C4-2B (cell line): ENCODE data around the gene CIDEB.

ENCODE experiments used
- ZFX ChIP-seq: fragments of 450-650 bp; IDR thresholded peaks from 2 replicates; pipeline ENCODE4 v1.6.1; 2017
- TF ChIP-seq, protein P1 (sequence below): fragments of 450-650 bp; conservative IDR thresholded peaks from 2 replicates; pipeline ENCODE4 v1.5.1; 2017; ENCODE audit warnings: mild to moderate bottlenecking

DNA sequence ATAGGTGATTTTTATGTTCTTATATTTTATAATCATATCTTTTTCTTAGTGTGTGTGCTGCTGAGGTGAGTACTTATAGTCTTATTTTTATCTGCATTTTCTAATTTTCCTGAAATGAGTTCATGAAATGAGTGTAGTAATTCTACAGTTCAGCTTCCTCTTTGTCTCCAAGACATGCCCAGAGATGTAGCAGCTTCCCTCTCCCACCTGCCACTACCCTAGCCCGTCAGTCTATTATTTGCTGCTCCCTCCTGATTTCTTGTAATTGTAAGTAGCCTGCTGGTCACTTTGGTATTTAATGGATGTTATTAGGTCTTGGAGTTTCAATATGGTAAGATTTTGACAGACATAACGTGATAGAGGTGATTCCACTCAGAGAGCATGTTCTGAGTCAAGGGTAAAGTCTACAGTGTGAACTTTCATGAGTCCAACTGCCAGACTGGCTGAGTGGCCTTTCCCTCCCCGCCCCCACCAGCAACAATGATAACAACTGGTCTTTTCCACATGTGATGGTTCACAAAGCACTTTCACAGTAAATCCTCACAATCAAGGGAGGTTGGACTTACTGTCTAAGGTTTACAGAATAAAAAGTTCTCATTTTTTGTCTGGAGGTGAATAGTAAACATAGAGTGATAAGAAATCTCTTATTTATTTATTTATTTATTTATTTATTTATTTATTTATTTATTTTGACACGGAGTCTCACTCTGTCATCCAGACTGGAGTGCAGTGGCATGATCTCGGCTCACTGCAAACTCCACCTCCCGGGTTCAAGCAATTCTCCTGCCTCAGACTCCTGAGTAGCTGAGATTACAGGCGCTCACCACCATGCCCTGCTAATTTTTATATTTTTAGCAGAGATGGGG lies 36.3 kb upstream of the CIDEB start:
- TF ChIP-seq, protein P1, sequence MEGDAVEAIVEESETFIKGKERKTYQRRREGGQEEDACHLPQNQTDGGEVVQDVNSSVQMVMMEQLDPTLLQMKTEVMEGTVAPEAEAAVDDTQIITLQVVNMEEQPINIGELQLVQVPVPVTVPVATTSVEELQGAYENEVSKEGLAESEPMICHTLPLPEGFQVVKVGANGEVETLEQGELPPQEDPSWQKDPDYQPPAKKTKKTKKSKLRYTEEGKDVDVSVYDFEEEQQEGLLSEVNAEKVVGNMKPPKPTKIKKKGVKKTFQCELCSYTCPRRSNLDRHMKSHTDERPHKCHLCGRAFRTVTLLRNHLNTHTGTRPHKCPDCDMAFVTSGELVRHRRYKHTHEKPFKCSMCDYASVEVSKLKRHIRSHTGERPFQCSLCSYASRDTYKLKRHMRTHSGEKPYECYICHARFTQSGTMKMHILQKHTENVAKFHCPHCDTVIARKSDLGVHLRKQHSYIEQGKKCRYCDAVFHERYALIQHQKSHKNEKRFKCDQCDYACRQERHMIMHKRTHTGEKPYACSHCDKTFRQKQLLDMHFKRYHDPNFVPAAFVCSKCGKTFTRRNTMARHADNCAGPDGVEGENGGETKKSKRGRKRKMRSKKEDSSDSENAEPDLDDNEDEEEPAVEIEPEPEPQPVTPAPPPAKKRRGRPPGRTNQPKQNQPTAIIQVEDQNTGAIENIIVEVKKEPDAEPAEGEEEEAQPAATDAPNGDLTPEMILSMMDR, result no peak
- TF ChIP-seq ZFX, result no peak
